ENCODE results near the gene SLC24A5.

DNA sequence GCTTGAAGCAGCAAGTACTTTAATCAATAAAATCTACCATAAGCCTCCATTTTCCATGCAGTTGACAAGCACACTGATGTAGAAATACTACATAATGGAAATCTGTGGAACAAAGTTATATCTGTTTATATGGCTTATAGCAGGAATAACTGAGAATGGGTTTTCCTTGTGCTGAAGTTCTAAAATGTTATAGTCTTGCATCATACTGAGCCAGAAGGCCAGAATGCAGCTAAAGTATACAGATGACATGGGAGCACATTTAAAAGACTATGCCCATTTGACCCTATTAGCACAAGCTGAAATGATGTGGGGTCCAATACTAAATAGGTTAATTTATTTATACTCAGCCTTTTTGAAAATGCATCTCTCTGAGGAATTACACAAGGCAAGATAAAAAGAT is 25.1 kb downstream of the SLC24A5 start:
- TF ChIP-seq, protein P1, sequence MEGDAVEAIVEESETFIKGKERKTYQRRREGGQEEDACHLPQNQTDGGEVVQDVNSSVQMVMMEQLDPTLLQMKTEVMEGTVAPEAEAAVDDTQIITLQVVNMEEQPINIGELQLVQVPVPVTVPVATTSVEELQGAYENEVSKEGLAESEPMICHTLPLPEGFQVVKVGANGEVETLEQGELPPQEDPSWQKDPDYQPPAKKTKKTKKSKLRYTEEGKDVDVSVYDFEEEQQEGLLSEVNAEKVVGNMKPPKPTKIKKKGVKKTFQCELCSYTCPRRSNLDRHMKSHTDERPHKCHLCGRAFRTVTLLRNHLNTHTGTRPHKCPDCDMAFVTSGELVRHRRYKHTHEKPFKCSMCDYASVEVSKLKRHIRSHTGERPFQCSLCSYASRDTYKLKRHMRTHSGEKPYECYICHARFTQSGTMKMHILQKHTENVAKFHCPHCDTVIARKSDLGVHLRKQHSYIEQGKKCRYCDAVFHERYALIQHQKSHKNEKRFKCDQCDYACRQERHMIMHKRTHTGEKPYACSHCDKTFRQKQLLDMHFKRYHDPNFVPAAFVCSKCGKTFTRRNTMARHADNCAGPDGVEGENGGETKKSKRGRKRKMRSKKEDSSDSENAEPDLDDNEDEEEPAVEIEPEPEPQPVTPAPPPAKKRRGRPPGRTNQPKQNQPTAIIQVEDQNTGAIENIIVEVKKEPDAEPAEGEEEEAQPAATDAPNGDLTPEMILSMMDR (conservative IDR thresholded peaks at IDR 0.05 in 1 of 2, IDR thresholded peaks at IDR 0.05 in 1 of 2; ENCODE audit: extremely low read depth in 1 of 2, insufficient read depth in 1 of 2, low read depth in 1 of 2, low read length in 2 of 2), result no peak
- TF ChIP-seq EZH2 (IDR thresholded peaks at IDR 0.05; ENCODE audit: borderline replicate concordance, low read length), result no peak
